ENCODE measurements around the gene NRL.
A peak's percentile ranks its signal among the peaks of the same experiment; 100 is the strongest.

The NRL gene

GRCh38 chr14:24083462-24083861 is 31.3 kb downstream of the NRL start:
- DNase-seq: no peak

- no peak for DNase-seq
Observed at GRCh38 chr14:24082411-24083080, 32.2 kb downstream of the NRL start.

GRCh38 chr14:24081739-24082211 is 33.0 kb downstream of the NRL start:
- DNase-seq: peak in 1 of 58 donors; percentile 42

GRCh38 chr14:24080888-24081738 is 33.6 kb downstream of the NRL start:
- DNase-seq: peak in 53 of 58 donors; percentile 17 to 84 (median 53)

- DNase-seq: peak in 4 of 58 donors; percentile 16 to 54 (median 27)
Observed at GRCh38 chr14:24080142-24080530, 34.6 kb downstream of the NRL start.

GRCh38 chr14:24079491-24080141 is 35.1 kb downstream of the NRL start:
- DNase-seq: peak in 31 of 58 donors; percentile 13 to 75 (median 44)

GRCh38 chr14:24078146-24078545 is 36.6 kb downstream of the NRL start:
- DNase-seq: no peak

- DNase-seq: no peak
Observed at GRCh38 chr14:24077086-24077485, 37.7 kb downstream of the NRL start.

GRCh38 chr14:24076302-24076601 is 38.5 kb downstream of the NRL start:
- no peak for DNase-seq

GRCh38 chr14:24075485-24076301 is 39.1 kb downstream of the NRL start:
- no peak for DNase-seq

GRCh38 chr14:24074625-24075484 is 39.9 kb downstream of the NRL start:
- DNase-seq: no peak

GRCh38 chr14:24072881-24073877 is 41.6 kb downstream of the NRL start:
- DNase-seq: no peak

GRCh38 chr14:24072436-24072835 is 42.3 kb downstream of the NRL start:
- peak in 41 of 58 donors; percentile 13 to 88 (median 62) for DNase-seq

GRCh38 chr14:24071836-24072430 is 42.8 kb downstream of the NRL start:
- DNase-seq: peak in 45 of 58 donors; percentile 18 to 88 (median 62)

- DNase-seq: peak in 43 of 58 donors; percentile 18 to 87 (median 50)
Observed at GRCh38 chr14:24071144-24071697, 43.5 kb downstream of the NRL start, which contains the start of gene CPNE6. CPNE6 (plus strand) TSS chr14:24071562; CDS start chr14:24072937, 1,375 bp downstream.

GRCh38 chr14:24070285-24071143 is 44.2 kb downstream of the NRL start:
- peak in 2 of 58 donors; percentile 55 to 65 for DNase-seq

- DNase-seq: no peak
Observed at GRCh38 chr14:24069411-24069735, 45.4 kb downstream of the NRL start.

Measured in anterior cingulate cortex (tissue), 58 donors.